SK-N-SH treated with all-trans-retinoic acid at 6 μM for 48 hours (cell line): ENCODE results near the gene DOCK2.

Experiments
- CSDC2 ChIP-seq: fragments of 250-450 bp; sonication (Bioruptor Pico); IDR thresholded peaks from 2 replicates; pipeline ENCODE4 v1.5.0; 2020; ENCODE audit warnings: mild to moderate bottlenecking, moderate library complexity
- CSRNP3 ChIP-seq: fragments of 250-450 bp; sonication (Bioruptor Pico); IDR thresholded peaks from 2 replicates; pipeline ENCODE4 v1.5.1; 2021; ENCODE audit warnings: mild to moderate bottlenecking, moderate library complexity
- ESRRG ChIP-seq: fragments of 250-450 bp; sonication (Bioruptor Pico); IDR thresholded peaks from 2 replicates; pipeline ENCODE4 v1.6.1; 2021; ENCODE audit warnings: mild to moderate bottlenecking
- GLIS3 ChIP-seq: fragments of 250-450 bp; sonication (Bioruptor Pico); IDR thresholded peaks from 2 replicates; pipeline ENCODE4 v1.5.0; 2020; ENCODE audit warnings: mild to moderate bottlenecking, moderate library complexity
- PATZ1 ChIP-seq: fragments of 250-450 bp; sonication (Bioruptor Pico); IDR thresholded peaks from 2 replicates; pipeline ENCODE4 v1.8.0; 2020; ENCODE audit warnings: mild to moderate bottlenecking, moderate library complexity, borderline replicate concordance
- POU6F1 ChIP-seq: fragments of 250-450 bp; sonication (Bioruptor Pico); IDR thresholded peaks from 2 replicates; pipeline ENCODE4 v1.8.0; 2021; ENCODE audit warnings: low read depth, mild to moderate bottlenecking, moderate library complexity, borderline replicate concordance
- RARB ChIP-seq: fragments of 250-450 bp; sonication (Bioruptor Pico); IDR thresholded peaks from 2 replicates; pipeline ENCODE4 v1.8.0; 2021; ENCODE audit warnings: mild to moderate bottlenecking, moderate library complexity
- TOX ChIP-seq: fragments of 250-450 bp; sonication (Bioruptor Pico); IDR thresholded peaks from 2 replicates; pipeline ENCODE4 v1.8.0; 2021; ENCODE audit warnings: mild to moderate bottlenecking, moderate library complexity, borderline replicate concordance
- ZFP3 ChIP-seq: fragments of 250-450 bp; sonication (Bioruptor Pico); IDR thresholded peaks from 2 replicates; pipeline ENCODE4 v1.5.0; 2020; ENCODE audit warnings: mild to moderate bottlenecking, moderate library complexity
- ZNF565 ChIP-seq: fragments of 450-650 bp; formaldehyde crosslinking; conservative IDR thresholded peaks from 2 replicates; pipeline ENCODE4 v1.5.0; 2020; ENCODE audit warnings: low read depth, mild to moderate bottlenecking, moderate library complexity
- ZNF70 ChIP-seq: fragments of 450-650 bp; formaldehyde crosslinking; IDR thresholded peaks from 2 replicates; pipeline ENCODE4 v1.5.0; 2020; ENCODE audit warnings: mild to moderate bottlenecking, moderate library complexity
- ZNF8 ChIP-seq: fragments of 450-650 bp; formaldehyde crosslinking; IDR thresholded peaks from 2 replicates; pipeline ENCODE4 v1.5.0; 2020; ENCODE audit warnings: mild to moderate bottlenecking, moderate library complexity

GRCh38 chr5:170070556-170071412, 433.7 kb downstream of the DOCK2 start:
- no peak for TF ChIP-seq ZNF8 (CRISPR knock-in tag)
- no peak for TF ChIP-seq POU6F1 (CRISPR knock-in tag)
- TF ChIP-seq CSDC2 (CRISPR knock-in tag), result no peak
- no peak for TF ChIP-seq ESRRG (CRISPR knock-in tag)
- TF ChIP-seq RARB (CRISPR knock-in tag), result no peak
- no peak for TF ChIP-seq ZFP3 (CRISPR knock-in tag)
- no peak for TF ChIP-seq ZNF565 (CRISPR knock-in tag)
- no peak for TF ChIP-seq ZNF70 (CRISPR knock-in tag)
- TF ChIP-seq CSRNP3 (CRISPR knock-in tag), result no peak
- no peak for TF ChIP-seq TOX
- TF ChIP-seq PATZ1 (CRISPR knock-in tag), result no peak
- no peak for TF ChIP-seq GLIS3 (CRISPR knock-in tag)
